GM12891 (cell line): ENCODE data around the gene GLDN.

Experiments
- PAX5 ChIP-seq: IDR thresholded peaks from 2 replicates; pipeline ENCODE4 v1.6.1; 2011; ENCODE audit warnings: low read length, moderate library complexity, mild to moderate bottlenecking; ENCODE audit not compliant: insufficient read depth, severe bottlenecking
- POLR2A ChIP-seq: IDR thresholded peaks from 2 replicates; pipeline ENCODE4 v1.6.1; 2011; ENCODE audit warnings: low read depth, low read length, control low read depth
- POLR2AphosphoS5 ChIP-seq: IDR thresholded peaks from 2 replicates; pipeline ENCODE4 v1.6.1; 2011; ENCODE audit warnings: low read depth, low read length, control low read depth
- POU2F2 ChIP-seq: IDR thresholded peaks from 2 replicates; pipeline ENCODE4 v1.6.1; 2011; ENCODE audit warnings: low read depth, mild to moderate bottlenecking, control low read depth, low read length, moderate library complexity
- SPI1 ChIP-seq: IDR thresholded peaks from 2 replicates; pipeline ENCODE4 v1.6.1; 2011; ENCODE audit warnings: low read depth, low read length, control low read depth
- TAF1 ChIP-seq: IDR thresholded peaks from 2 replicates; pipeline ENCODE4 v1.6.1; 2011; ENCODE audit warnings: low read depth, low read length, control low read depth

DNA sequence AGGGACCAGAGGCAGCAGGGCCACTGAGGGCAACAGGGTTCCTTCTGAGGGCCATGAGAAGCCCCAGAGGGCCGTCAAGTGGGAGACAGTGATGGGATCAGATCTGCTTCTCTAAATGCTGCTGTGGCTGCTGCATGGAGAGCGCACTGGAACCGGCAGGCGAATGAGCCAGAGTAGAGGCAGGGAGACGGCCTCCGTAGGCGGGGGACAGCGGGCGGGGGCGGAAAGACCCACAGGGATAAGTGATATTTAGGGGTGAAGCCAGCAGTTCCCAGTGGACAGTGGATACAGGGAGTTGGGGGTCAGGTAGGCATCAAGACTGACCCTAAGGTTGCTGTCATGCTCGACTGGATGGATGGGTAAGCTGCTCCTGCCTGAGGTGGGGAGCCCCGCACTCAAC is 45.0 kb downstream of the GLDN start:
- TF ChIP-seq POLR2A (no peak), POLR2AphosphoS5 (no peak), TAF1 (no peak), POU2F2 (no peak), SPI1 (no peak), PAX5 (no peak)
